ENCODE data around the gene HSPB1.

DNA sequence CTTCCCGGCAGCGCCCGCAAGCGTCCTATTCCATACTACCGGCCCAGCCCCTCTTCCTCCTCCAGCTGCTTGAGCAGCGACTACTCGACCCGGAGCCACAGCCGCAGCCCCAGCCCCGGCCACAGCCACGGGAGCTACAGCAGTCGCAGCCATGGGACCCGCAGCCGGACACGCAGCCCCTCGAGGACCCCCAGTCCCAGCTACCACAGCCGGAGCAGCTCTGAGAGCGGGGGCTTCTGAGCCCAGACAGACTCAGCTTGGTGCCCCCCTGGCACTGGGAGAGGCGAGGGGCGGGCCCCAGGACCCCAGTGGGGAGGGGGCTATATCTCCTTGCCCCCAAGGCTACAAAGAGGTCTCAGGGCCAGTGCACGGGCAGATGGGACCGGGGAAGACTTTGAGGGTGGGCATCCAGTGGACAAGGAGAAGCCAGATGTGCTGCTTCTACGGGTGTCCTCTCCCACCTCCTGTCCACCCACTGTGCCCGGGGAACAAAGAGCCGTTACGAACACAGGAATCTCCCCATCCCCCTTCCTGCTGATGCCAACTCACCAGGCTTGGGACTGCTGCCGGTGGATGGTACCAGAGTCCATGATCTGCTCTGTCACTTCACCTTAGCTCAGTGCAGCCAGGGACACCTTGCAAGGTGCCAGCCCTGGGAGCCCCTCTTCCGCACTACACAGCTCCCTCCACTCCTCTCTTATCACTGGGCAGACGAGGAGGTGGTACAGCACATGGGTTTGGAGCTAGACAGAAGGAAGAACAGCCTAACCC, 16.7 kb upstream of the HSPB1 start:
- TF ChIP-seq, protein P1, sequence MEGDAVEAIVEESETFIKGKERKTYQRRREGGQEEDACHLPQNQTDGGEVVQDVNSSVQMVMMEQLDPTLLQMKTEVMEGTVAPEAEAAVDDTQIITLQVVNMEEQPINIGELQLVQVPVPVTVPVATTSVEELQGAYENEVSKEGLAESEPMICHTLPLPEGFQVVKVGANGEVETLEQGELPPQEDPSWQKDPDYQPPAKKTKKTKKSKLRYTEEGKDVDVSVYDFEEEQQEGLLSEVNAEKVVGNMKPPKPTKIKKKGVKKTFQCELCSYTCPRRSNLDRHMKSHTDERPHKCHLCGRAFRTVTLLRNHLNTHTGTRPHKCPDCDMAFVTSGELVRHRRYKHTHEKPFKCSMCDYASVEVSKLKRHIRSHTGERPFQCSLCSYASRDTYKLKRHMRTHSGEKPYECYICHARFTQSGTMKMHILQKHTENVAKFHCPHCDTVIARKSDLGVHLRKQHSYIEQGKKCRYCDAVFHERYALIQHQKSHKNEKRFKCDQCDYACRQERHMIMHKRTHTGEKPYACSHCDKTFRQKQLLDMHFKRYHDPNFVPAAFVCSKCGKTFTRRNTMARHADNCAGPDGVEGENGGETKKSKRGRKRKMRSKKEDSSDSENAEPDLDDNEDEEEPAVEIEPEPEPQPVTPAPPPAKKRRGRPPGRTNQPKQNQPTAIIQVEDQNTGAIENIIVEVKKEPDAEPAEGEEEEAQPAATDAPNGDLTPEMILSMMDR (IDR thresholded peaks at IDR 0.05; ENCODE audit: poor library complexity): no peak
- no peak for TF ChIP-seq EZH2 (IDR thresholded peaks at IDR 0.05; ENCODE audit: borderline replicate concordance)

Data from hepatocyte (in vitro differentiated cells).